Hepatocyte (in vitro differentiated cells): Measurements from ENCODE around the gene GPR141. TPM values are rescaled to one million over a fixed set of nuclear protein-coding genes. Genes with fewer than 3 reads are reported as not detected.

Source experiments
- DNase-seq: peaks from one replicate; pipeline ENCODE4 v3.0.0-alpha.2; 2016; ENCODE audit warnings: low spot score
- H2AFZ ChIP-seq: fragments of 200-600 bp; sonication (generic); 2 replicates; pipeline ENCODE4 v1.6.0; 2016; ENCODE audit warnings: antibody characterized with exemption, mild to moderate bottlenecking
- H3K27ac ChIP-seq: fragments of 200-600 bp; sonication (generic); 2 replicates; pipeline ENCODE4 v1.5.1; 2016; ENCODE audit warnings: mild to moderate bottlenecking
- H3K27me3 ChIP-seq: fragments of 200-600 bp; sonication (generic); 2 replicates; pipeline ENCODE4 v1.6.1; 2016
- H3K36me3 ChIP-seq: fragments of 200-600 bp; sonication (generic); replicated peaks from 2 replicates; pipeline ENCODE4 v1.5.1; 2016; ENCODE audit warnings: low read depth; ENCODE audit not compliant: insufficient read depth
- H3K4me1 ChIP-seq: fragments of 200-600 bp; sonication (generic); 2 replicates; pipeline ENCODE4 v1.5.1; 2016; ENCODE audit warnings: mild to moderate bottlenecking, moderate library complexity; ENCODE audit not compliant: insufficient read depth
- H3K4me2 ChIP-seq: fragments of 200-600 bp; sonication (generic); 2 replicates; pipeline ENCODE4 v1.6.0; 2016
- H3K4me3 ChIP-seq: fragments of 200-600 bp; sonication (generic); 2 replicates; pipeline ENCODE4 v1.5.1; 2016; ENCODE audit warnings: mild to moderate bottlenecking
- H3K79me2 ChIP-seq: fragments of 200-600 bp; sonication (generic); 2 replicates; pipeline ENCODE4 v1.6.0; 2017; ENCODE audit warnings: mild to moderate bottlenecking
- H3K9me2 ChIP-seq: fragments of 200-600 bp; sonication (generic); replicated peaks from 2 replicates; pipeline ENCODE4 v1.6.0; 2017; ENCODE audit warnings: mild to moderate bottlenecking; ENCODE audit not compliant: insufficient read depth
- H3K9me3 ChIP-seq: fragments of 200-600 bp; sonication (generic); 2 replicates; pipeline ENCODE4 v1.5.1; 2016; ENCODE audit warnings: low read depth, mild to moderate bottlenecking
- H4K20me1 ChIP-seq: fragments of 200-600 bp; sonication (generic); 2 replicates; pipeline ENCODE4 v1.6.0; 2016; ENCODE audit warnings: mild to moderate bottlenecking; ENCODE audit not compliant: insufficient read depth, poor library complexity, severe bottlenecking
- EZH2 ChIP-seq: fragments of 200-600 bp; sonication (generic); IDR thresholded peaks from 2 replicates; pipeline ENCODE4 v1.6.1; 2016; ENCODE audit warnings: antibody characterized with exemption, mild to moderate bottlenecking, borderline replicate concordance
- EZH2phosphoT487 ChIP-seq: fragments of 200-600 bp; sonication (generic); IDR thresholded peaks from one replicate; pipeline ENCODE4 v1.6.1; 2018; ENCODE audit warnings: antibody characterized with exemption, mild to moderate bottlenecking, low read depth, moderate library complexity; ENCODE audit not compliant: unreplicated experiment, severe bottlenecking
- WGBS: methylation state at CpG from one replicate; pipeline ENCODE4 v1.1.6; 2016; ENCODE audit warnings: low lambda C conversion rate; ENCODE audit errors: missing lambda C conversion rate; 5-methylcytosine and 5-hydroxymethylcytosine counted together
- polyA plus RNA-seq: library from polyadenylated mRNA; unstranded; fragments of >200 nt; fragmentation: Nextera tagmentation; extraction: Ambion mirVana; gene quantifications from 2 replicates; pipeline ENCODE4 v1.2.1, GENCODE V29; 2016
- total RNA-seq: library from RNA; depleted of rRNA; stranded (reverse); fragments of >200 nt; gene quantifications from 2 replicates; pipeline ENCODE4 v1.2.3, GENCODE V29; 2014
- TF ChIP-seq, protein P1 (sequence below): fragments of 200-600 bp; sonication (generic); IDR thresholded peaks from 2 replicates; pipeline ENCODE4 v1.5.1; 2016; ENCODE audit warnings: antibody characterized with exemption, mild to moderate bottlenecking; ENCODE audit not compliant: poor library complexity

GPR141 gene
- total and polyA plus RNA-seq, 2 experiments from 2014 or later = not detected

DNA sequence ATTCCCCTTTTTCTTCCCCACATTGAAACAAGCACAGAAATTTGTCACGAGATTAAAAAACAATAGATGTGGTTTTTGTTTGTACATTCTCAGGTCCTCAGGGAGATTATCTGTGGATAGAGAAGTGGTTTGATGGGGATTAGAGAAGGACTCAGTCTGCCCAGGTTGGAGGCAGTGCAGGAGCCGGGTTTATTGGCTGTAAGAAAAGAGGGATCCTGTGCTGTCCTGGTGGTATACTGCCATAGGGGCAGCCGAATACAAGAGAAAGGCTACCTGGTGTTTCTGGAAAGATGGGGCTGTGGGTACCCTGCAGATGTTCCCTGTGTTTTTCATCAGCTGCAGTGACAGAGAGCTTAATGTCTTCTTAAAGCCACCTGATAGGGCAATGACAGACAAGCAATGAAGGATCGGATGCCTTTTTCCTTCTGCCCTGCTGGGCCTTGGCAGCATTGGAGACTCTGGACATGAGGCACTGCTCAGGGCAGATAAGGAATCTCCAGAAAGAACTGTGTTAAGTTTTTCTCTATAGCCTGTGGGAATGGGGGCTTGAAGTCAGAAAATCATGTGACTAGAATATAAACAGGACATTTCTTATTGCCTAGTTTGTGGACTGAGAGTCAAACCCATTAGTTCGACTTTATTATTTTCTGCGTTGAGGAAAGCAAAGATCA, 18.1 kb upstream of the GPR141 start:
- Histone ChIP-seq H3K79me2 (no peaks in the 10 kb centered on the region), H2AFZ (peak overlapping the region; percentile 4), H3K36me3 (no peaks in the 10 kb centered on the region), H3K9me3 (no peaks in the 10 kb centered on the region), H3K4me1 (peaks cover 9% of the 10 kb centered on the region), H3K27me3 (no peaks in the 10 kb centered on the region), H3K27ac (peak overlapping the region; percentile 76), H3K4me2 (peak overlapping the region; percentile 38), H4K20me1 (no peaks in the 10 kb centered on the region), H3K9me2 (no peaks in the 10 kb centered on the region), H3K4me3 (no peak overlapping the region)
- 52% methylated on average over 6 of the region's 6 CpGs for WGBS
- no peak for DNase-seq
- TF ChIP-seq EZH2phosphoT487 (no peak), EZH2 (no peak)
- TF ChIP-seq, protein P1, sequence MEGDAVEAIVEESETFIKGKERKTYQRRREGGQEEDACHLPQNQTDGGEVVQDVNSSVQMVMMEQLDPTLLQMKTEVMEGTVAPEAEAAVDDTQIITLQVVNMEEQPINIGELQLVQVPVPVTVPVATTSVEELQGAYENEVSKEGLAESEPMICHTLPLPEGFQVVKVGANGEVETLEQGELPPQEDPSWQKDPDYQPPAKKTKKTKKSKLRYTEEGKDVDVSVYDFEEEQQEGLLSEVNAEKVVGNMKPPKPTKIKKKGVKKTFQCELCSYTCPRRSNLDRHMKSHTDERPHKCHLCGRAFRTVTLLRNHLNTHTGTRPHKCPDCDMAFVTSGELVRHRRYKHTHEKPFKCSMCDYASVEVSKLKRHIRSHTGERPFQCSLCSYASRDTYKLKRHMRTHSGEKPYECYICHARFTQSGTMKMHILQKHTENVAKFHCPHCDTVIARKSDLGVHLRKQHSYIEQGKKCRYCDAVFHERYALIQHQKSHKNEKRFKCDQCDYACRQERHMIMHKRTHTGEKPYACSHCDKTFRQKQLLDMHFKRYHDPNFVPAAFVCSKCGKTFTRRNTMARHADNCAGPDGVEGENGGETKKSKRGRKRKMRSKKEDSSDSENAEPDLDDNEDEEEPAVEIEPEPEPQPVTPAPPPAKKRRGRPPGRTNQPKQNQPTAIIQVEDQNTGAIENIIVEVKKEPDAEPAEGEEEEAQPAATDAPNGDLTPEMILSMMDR = no peak

DNA sequence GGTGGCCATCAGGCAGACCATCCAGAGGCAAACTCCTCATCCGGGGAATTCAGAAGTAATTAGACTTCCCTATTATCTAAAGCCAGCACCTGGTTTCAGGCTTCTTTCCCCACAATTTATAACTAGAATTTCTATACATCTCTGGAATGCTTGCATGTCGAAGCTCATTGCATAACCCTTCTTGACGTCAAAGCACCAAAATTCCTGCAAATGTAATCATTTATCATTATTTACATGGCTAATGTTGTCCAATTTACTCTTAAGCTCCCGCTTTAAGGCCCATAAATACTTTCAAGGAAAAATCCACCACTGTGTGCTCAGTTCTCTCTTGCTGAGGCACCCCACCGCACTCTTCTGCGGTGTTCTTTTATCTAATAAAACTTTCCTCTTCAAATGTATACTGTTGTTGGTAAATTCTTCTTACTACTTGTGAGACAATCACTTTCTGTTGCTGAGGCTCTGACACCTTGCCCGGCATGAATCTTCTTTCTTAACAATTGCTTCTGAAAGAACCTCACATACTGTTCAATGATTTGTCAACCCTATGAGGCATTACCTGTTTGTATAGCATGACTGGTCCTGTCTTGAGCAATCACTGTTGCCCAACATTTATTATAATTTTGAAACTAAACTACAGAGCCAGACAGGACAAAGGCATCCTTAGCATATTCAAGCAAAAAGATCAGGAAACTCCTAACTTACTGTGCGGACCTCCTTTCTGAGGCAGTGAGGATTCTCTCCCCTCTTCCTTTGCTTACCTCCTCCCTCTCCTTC, 17.4 kb upstream of the GPR141 start:
- H3K4me2 ChIP-seq = peak overlapping the region; percentile 38
- TF ChIP-seq EZH2phosphoT487 = peak; percentile 41
- TF ChIP-seq, protein P1 = no peak

DNA sequence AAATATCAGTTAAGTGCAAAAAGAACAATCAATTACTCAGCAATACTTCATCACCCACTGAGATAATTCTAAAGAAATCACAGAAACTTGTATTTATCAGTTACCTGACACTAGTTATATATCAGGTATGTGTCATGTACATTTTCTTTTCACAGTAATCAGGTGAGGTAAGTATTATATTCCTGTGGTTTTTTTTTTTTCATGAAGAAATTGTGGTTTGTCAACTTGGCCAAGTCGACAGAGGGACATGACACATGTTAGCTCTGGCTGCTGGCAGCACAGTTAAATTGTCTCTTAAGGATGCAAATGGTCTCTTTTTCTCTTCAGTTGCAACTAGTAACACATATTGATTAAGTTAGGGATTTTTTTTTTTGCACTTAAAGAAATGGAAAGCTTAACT, 13.7 kb upstream of the GPR141 start:
- no peaks in the 10 kb centered on the region for H3K27me3 ChIP-seq
- TF ChIP-seq EZH2 (no peak), EZH2phosphoT487 (no peak)
- TF ChIP-seq, protein P1 = no peak
- H3K4me2 ChIP-seq = no peak overlapping the region
- no peaks in the 10 kb centered on the region for H4K20me1 ChIP-seq
- H3K27ac ChIP-seq = no peak overlapping the region
- no peak overlapping the region for H2AFZ ChIP-seq
- WGBS = 57% methylated on average over 1 of the region's 1 CpG
- H3K79me2 ChIP-seq = no peaks in the 10 kb centered on the region
- H3K36me3 ChIP-seq = no peaks in the 10 kb centered on the region
- H3K9me3 ChIP-seq = no peaks in the 10 kb centered on the region
- no peaks in the 10 kb centered on the region for H3K9me2 ChIP-seq
- no peak overlapping the region for H3K4me3 ChIP-seq
- H3K4me1 ChIP-seq = peaks cover 9% of the 10 kb centered on the region
- DNase-seq = no peak

More for the DNA sequence above, 17.4 kb upstream of the GPR141 start:
- H3K4me1 ChIP-seq = peaks cover 9% of the 10 kb centered on the region
- H3K9me2 ChIP-seq = no peaks in the 10 kb centered on the region
- DNase-seq = peak; percentile 29
- no peaks in the 10 kb centered on the region for H3K79me2 ChIP-seq
- peak overlapping the region; percentile 4 for H2AFZ ChIP-seq
- peak overlapping the region; percentile 76 for H3K27ac ChIP-seq
- H3K27me3 ChIP-seq = no peaks in the 10 kb centered on the region
- no peaks in the 10 kb centered on the region for H3K36me3 ChIP-seq
- H3K4me3 ChIP-seq = no peak overlapping the region
- 50% methylated on average over 8 of the region's 8 CpGs for WGBS
- H3K9me3 ChIP-seq = no peaks in the 10 kb centered on the region
- no peaks in the 10 kb centered on the region for H4K20me1 ChIP-seq
